ENCODE measurements around the gene MICALL2. TPM values are rescaled to one million over a fixed set of nuclear protein-coding genes. Genes with fewer than 3 reads are reported as not detected.

MICALL2 gene
- total and polyA plus RNA-seq, 2 experiments from 2014 or later = 6.4 to 12.2 TPM

- TF ChIP-seq EZH2 (IDR thresholded peaks at IDR 0.05; ENCODE audit: insufficient read depth, poor library complexity, severe bottlenecking) (no peak), EZH2phosphoT487 (IDR thresholded peaks at IDR 0.05; ENCODE audit: insufficient read depth, low read depth) (no peak)
- Histone ChIP-seq H3K27ac (no peak overlapping the region), H3F3A (ENCODE audit: insufficient read depth) (no peaks in the 10 kb centered on the region), H3K9me2 (ENCODE audit: insufficient read depth) (no peaks in the 10 kb centered on the region), H3K4me3 (no peak overlapping the region), H3K9ac (no peak overlapping the region), H3K9me3 (ENCODE audit: low read depth) (no peaks in the 10 kb centered on the region), H3K79me2 (ENCODE audit: insufficient read depth) (no peaks in the 10 kb centered on the region), H3K4me2 (ENCODE audit: unreplicated experiment) (no peak overlapping the region), H4K20me1 (ENCODE audit: insufficient read depth) (no peaks in the 10 kb centered on the region), H3K4me1 (ENCODE audit: insufficient read depth) (no peaks in the 10 kb centered on the region), H2AFZ (no peak overlapping the region), H3K27me3 (replicated peaks; ENCODE audit: insufficient read depth) (peaks cover 13% of the 10 kb centered on the region), H3K36me3 (ENCODE audit: low read depth) (no peaks in the 10 kb centered on the region)
- DNase-seq = no peak
- WGBS, 2 experiments (ENCODE audit: low coverage in 1 of 2, low lambda C conversion rate in 2 of 2, missing lambda C conversion rate in 2 of 2) = 33 to 40% methylated on average over 33 to 35 of the region's 38 CpGs
- in situ Hi-C loops (cut with MboI) = no loop called here
Observed at GRCh38 chr7:1385809-1386622, 73.3 kb downstream of the MICALL2 start.

GRCh38 chr7:1385086-1385808, 74.0 kb downstream of the MICALL2 start:
- no peaks in the 10 kb centered on the region for H4K20me1 ChIP-seq (ENCODE audit: insufficient read depth)
- H3K4me2 ChIP-seq (ENCODE audit: unreplicated experiment) = no peak overlapping the region
- TF ChIP-seq EZH2phosphoT487 (IDR thresholded peaks at IDR 0.05; ENCODE audit: insufficient read depth, low read depth) = no peak
- TF ChIP-seq EZH2 (IDR thresholded peaks at IDR 0.05; ENCODE audit: insufficient read depth, poor library complexity, severe bottlenecking) = no peak
- H2AFZ ChIP-seq = no peak overlapping the region
- no peak overlapping the region for H3K4me3 ChIP-seq
- H3K36me3 ChIP-seq (ENCODE audit: low read depth) = no peaks in the 10 kb centered on the region
- no peak overlapping the region for H3K27ac ChIP-seq
- 27 to 32% methylated on average over 21 to 23 of the region's 23 CpGs for WGBS, 2 experiments (ENCODE audit: low coverage in 1 of 2, low lambda C conversion rate in 2 of 2, missing lambda C conversion rate in 2 of 2)
- peaks cover 18% of the 10 kb centered on the region for H3K27me3 ChIP-seq (replicated peaks; ENCODE audit: insufficient read depth)
- H3K79me2 ChIP-seq (ENCODE audit: insufficient read depth) = no peaks in the 10 kb centered on the region
- no peaks in the 10 kb centered on the region for H3K4me1 ChIP-seq (ENCODE audit: insufficient read depth)
- H3F3A ChIP-seq (ENCODE audit: insufficient read depth) = no peaks in the 10 kb centered on the region
- H3K9ac ChIP-seq = no peak overlapping the region
- no peak for DNase-seq
- H3K9me2 ChIP-seq (ENCODE audit: insufficient read depth) = no peaks in the 10 kb centered on the region
- in situ Hi-C loops (cut with MboI) = no loop called here
- H3K9me3 ChIP-seq (ENCODE audit: low read depth) = no peaks in the 10 kb centered on the region

Other genes starting within 250 kb of the MICALL2 start
- not detected in 2 replicates for gene UNCX, start 226.6 kb downstream of the MICALL2 start, total RNA-seq (2014; rRNA removed; shearing (Covaris generic))
- gene UNCX, start 226.6 kb downstream of the MICALL2 start, polyA plus RNA-seq (2016; fragmentation: Nextera tagmentation; extraction: Ambion mirVana) = not detected in 2 replicates
- 44.4 and 44.7 TPM in 2 replicates for gene INTS1, start 44.9 kb upstream of the MICALL2 start, total RNA-seq (2014; rRNA removed; shearing (Covaris generic))
- 24.8 and 25.4 TPM in 2 replicates for gene INTS1, start 44.9 kb upstream of the MICALL2 start, polyA plus RNA-seq (2016; fragmentation: Nextera tagmentation; extraction: Ambion mirVana)
- gene MAFK, start 71.2 kb upstream of the MICALL2 start, total RNA-seq (2014; rRNA removed; shearing (Covaris generic)) = 35.0 and 45.9 TPM in 2 replicates
- gene MAFK, start 71.2 kb upstream of the MICALL2 start, polyA plus RNA-seq (2016; fragmentation: Nextera tagmentation; extraction: Ambion mirVana) = 3.5 and 3.8 TPM in 2 replicates
- not detected in 2 replicates for gene TMEM184A, start 96.7 kb upstream of the MICALL2 start, total RNA-seq (2014; rRNA removed; shearing (Covaris generic))
- not detected in 2 replicates for gene TMEM184A, start 96.7 kb upstream of the MICALL2 start, polyA plus RNA-seq (2016; fragmentation: Nextera tagmentation; extraction: Ambion mirVana)
- 28.3 and 36.8 TPM in 2 replicates for gene PSMG3, start 110.6 kb upstream of the MICALL2 start, total RNA-seq (2014; rRNA removed; shearing (Covaris generic))
- 56.2 and 58.1 TPM in 2 replicates for gene PSMG3, start 110.6 kb upstream of the MICALL2 start, polyA plus RNA-seq (2016; fragmentation: Nextera tagmentation; extraction: Ambion mirVana)
- 5.1 and 6.2 TPM in 2 replicates for gene ELFN1, start 210.8 kb upstream of the MICALL2 start, total RNA-seq (2014; rRNA removed; shearing (Covaris generic))
- 0.13 and 0.19 TPM in 2 replicates for gene ELFN1, start 210.8 kb upstream of the MICALL2 start, polyA plus RNA-seq (2016; fragmentation: Nextera tagmentation; extraction: Ambion mirVana)